AG04449 (cell line): ENCODE data around the gene CLBA1.

Experiments used
- CTCF ChIA-PET: fragments of 350-600 bp; formaldehyde crosslinking; extraction: SDS; loops from one replicate; lab custom pipeline; 2021; ENCODE audit warnings: antibody characterized with exemption; lab: Yijun Ruan, JAX
- POLR2A ChIA-PET: fragments of 400-600, 350-600 bp; formaldehyde crosslinking; extraction: SDS; loops from one replicate; lab custom pipeline; 2020; ENCODE audit warnings: antibody characterized with exemption, inconsistent platforms; lab: Yijun Ruan, JAX
- DNase-seq: peaks from one replicate; pipeline ENCODE4 v3.0.0-alpha.2; 2010; ENCODE audit warnings: low read depth, low spot score
- H3K4me3 ChIP-seq: 2 replicates; pipeline ENCODE4 v1.5.1; 2011; ENCODE audit warnings: low read depth, mild to moderate bottlenecking, control low read depth, low read length
- TF ChIP-seq, protein P1 (sequence below): IDR thresholded peaks from one replicate; pipeline ENCODE4 v1.5.1; 2011; ENCODE audit warnings: mild to moderate bottlenecking, moderate library complexity, low read length, control low read depth, inconsistent platforms; ENCODE audit not compliant: insufficient read depth; ENCODE audit errors: missing control alignments

CLBA1 gene

DNA sequence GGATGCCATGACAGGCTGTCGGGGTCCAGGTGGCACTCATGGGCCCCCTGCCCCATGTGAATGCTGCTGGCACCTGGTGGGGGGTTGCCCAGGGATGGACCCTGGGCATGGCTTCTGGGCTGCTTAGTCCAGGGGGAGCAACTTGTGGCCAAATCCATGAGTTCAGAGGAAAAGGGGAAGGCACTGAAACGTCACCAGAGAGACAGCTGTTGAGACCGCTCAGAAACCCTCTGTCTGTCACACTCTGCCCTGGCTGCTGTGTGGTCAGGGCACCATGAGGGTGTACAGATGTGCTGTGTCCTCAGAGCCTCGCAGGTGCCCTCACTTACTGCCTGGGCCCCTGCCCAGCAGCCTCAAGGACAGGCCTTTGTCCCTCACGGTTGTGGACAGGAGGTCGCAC lies 9.4 kb downstream of the CLBA1 start:
- no peak for DNase-seq
- ChIA-PET CTCF (interaction anchor here (1.2 kb wide), 1 partner anchor 19 kb away, joined by 3 read pairs; no protein-coding TSS in a partner anchor), POLR2A (no interaction called here)
- no peak overlapping the region for H3K4me3 ChIP-seq
- TF ChIP-seq, protein P1, sequence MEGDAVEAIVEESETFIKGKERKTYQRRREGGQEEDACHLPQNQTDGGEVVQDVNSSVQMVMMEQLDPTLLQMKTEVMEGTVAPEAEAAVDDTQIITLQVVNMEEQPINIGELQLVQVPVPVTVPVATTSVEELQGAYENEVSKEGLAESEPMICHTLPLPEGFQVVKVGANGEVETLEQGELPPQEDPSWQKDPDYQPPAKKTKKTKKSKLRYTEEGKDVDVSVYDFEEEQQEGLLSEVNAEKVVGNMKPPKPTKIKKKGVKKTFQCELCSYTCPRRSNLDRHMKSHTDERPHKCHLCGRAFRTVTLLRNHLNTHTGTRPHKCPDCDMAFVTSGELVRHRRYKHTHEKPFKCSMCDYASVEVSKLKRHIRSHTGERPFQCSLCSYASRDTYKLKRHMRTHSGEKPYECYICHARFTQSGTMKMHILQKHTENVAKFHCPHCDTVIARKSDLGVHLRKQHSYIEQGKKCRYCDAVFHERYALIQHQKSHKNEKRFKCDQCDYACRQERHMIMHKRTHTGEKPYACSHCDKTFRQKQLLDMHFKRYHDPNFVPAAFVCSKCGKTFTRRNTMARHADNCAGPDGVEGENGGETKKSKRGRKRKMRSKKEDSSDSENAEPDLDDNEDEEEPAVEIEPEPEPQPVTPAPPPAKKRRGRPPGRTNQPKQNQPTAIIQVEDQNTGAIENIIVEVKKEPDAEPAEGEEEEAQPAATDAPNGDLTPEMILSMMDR = no peak

DNA sequence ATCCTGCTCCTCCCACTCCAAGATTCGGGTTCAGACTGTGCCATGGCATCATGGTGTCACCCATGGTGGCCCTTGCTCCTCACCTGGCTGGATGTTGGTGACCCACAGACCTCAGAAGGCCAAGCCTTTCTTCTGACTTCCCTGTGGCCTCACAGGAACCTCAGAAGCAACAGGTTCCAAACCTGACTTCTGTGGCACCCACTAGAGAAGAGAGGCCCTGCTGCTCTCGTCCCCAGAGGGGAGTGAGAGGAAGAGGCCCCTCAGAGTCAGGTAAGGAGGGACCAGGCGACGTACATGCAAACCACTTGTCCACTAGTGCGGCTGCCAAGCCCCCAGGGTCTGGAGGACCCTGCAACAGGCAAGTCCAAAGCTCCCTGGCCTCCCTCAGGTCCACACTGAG lies 10.4 kb downstream of the CLBA1 start:
- TF ChIP-seq, protein P1 = no peak
- POLR2A ChIA-PET = no interaction called here
- no peak for DNase-seq
- CTCF ChIA-PET = interaction anchor here (1.2 kb wide), 1 partner anchor 20 kb away, joined by 3 read pairs; no protein-coding TSS in a partner anchor
- H3K4me3 ChIP-seq = no peak overlapping the region

DNA sequence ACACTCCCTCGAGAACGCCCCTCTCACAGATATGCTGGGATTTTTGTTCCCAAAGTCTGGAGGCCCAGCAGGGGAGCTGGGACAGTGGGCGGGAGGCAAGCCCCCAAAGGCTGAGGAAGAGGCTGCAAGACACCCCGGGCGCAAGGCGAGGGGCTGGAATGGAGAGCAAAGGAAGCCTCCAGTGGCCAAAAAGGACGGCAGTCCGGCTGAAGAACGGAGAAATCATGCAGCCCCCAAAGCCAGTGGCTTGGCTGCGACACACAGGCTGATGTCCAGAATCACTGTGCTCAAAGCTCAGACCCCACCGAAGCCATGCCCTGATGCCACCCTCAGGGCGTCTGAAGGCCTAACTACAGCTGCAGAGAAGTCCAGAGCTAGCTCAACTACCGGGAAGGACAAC lies 10.9 kb downstream of the CLBA1 start:
- TF ChIP-seq, protein P1 = no peak
- ChIA-PET CTCF (no interaction called here), POLR2A (no interaction called here)
- no peak for DNase-seq
- H3K4me3 ChIP-seq = no peak overlapping the region

DNA sequence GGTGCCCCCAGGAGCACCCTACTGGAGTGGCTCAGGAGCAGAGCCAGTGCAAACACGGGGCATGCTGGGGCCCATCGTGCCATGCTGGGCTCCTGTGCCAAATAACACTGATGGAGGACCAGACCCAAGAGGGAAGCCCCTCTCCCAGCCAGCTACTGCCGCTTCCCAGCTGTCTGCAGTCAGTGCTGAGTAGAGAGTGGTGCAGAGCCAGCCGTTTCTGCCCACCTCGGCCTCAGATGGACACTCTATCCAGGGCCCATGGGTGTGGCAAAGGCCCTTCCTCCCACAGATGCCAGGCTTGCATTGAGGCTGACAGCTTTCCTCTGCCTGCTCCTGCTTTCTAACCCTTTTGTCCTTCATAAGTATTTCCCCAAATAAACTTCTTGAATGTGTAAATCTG lies 13.2 kb downstream of the CLBA1 start:
- no peak overlapping the region for H3K4me3 ChIP-seq
- ChIA-PET POLR2A (interaction anchor here (0.6 kb wide), 1 partner anchor 302 kb away, joined by 4 read pairs; the partner anchor contains the start of gene BRF1), CTCF (interaction anchor here (1.9 to 3.6 kb wide), 2 partner anchors 24 to 47 kb away, joined by 14 to 15 read pairs; no protein-coding TSS in a partner anchor)
- no peak for DNase-seq
- TF ChIP-seq, protein P1 = no peak

DNA sequence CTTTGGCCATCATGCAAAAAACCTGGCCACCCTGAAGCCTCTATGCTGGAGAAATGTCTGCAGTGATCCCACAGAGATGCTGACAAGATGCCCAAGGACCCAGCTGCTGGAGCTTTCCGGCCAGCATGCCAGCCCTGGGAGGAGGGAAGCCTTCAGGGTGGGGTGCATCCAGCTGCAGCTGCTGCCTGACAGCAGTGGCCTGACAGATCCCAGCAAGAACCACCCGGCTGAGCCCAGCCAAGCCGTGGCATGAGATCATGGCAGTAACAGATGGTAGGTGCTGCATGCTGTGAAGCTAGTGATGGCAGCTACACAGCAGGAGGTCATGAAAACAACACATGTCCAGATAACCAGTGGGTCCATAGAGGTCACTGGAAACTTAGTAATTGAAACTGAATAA lies 13.8 kb downstream of the CLBA1 start:
- DNase-seq = no peak
- H3K4me3 ChIP-seq = no peak overlapping the region
- ChIA-PET POLR2A (no interaction called here), CTCF (interaction anchor here (1.9 to 3.6 kb wide), 2 partner anchors 25 to 46 kb away, joined by 14 to 15 read pairs; no protein-coding TSS in a partner anchor)
- TF ChIP-seq, protein P1 = no peak

DNA sequence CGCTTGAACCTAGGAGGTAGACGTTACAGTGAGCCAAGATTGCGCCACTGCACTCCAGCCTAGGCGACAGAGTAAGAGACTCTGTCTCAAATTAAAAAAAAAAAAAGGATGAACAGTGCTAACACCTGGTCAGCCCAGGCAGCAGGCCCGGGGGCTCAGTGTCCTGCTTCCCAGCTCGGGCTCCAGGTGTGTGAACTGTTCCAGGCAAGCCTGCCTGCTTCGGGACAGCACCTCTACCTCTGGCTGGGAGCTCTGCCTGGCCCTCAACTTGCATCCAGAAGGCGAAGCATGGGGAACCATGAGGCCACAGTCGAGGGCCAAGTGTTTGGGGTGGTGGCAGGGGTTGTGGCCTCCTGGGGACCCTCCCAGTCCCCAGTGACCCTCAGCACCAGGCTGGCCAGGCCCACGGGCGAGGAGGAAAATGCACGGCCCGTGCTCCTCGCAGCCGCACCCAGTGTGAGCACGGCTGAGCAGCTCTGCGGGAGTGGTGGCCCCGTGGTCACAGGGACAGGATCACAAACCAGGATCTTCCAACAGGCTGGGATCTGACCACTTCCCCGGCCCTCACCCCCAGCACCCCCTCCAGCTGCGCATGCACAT lies 19.8 kb downstream of the CLBA1 start:
- ChIA-PET POLR2A (no interaction called here), CTCF (interaction anchor here (1.2 to 1.3 kb wide), 2 partner anchors 40 to 41 kb away, joined by 3 read pairs; no protein-coding TSS in a partner anchor)
- TF ChIP-seq, protein P1 = no peak
- no peak overlapping the region for H3K4me3 ChIP-seq
- no peak for DNase-seq
